GM23248 (cell line): Measurements from ENCODE around the gene SF3B2. TPM values are rescaled to one million over a fixed set of nuclear protein-coding genes. Genes with fewer than 3 reads are reported as not detected.

Source experiments
- DNase-seq: peaks from one replicate; pipeline ENCODE4 v3.0.0-alpha.2; 2015
- H2AFZ ChIP-seq: fragments of 200-600 bp; sonication (generic); 2 replicates; pipeline ENCODE4 v1.6.1; 2016; ENCODE audit warnings: antibody characterized with exemption
- H3F3A ChIP-seq: fragments of 200-600 bp; sonication (generic); 2 replicates; pipeline ENCODE4 v1.6.1; 2016; ENCODE audit warnings: mild to moderate bottlenecking, antibody characterized with exemption, mixed run types; ENCODE audit not compliant: insufficient read depth
- H3K27ac ChIP-seq: fragments of 200-600 bp; sonication (generic); 2 replicates; pipeline ENCODE4 v1.5.1; 2016; ENCODE audit warnings: mild to moderate bottlenecking
- H3K27me3 ChIP-seq: fragments of 200-600 bp; sonication (generic); replicated peaks from 2 replicates; pipeline ENCODE4 v1.6.1; 2016; ENCODE audit warnings: mild to moderate bottlenecking; ENCODE audit not compliant: insufficient read depth
- H3K36me3 ChIP-seq: fragments of 200-600 bp; sonication (generic); 2 replicates; pipeline ENCODE4 v1.6.1; 2016; ENCODE audit warnings: low read depth, mild to moderate bottlenecking
- H3K4me1 ChIP-seq: fragments of 200-600 bp; sonication (generic); 2 replicates; pipeline ENCODE4 v1.6.1; 2016; ENCODE audit warnings: mild to moderate bottlenecking; ENCODE audit not compliant: insufficient read depth
- H3K4me2 ChIP-seq: fragments of 200-600 bp; sonication (generic); one replicate; pipeline ENCODE4 v1.6.1; 2016; ENCODE audit warnings: mild to moderate bottlenecking; ENCODE audit not compliant: unreplicated experiment
- H3K4me3 ChIP-seq: fragments of 200-600 bp; sonication (generic); 2 replicates; pipeline ENCODE4 v1.5.1; 2016; ENCODE audit warnings: mild to moderate bottlenecking
- H3K79me2 ChIP-seq: fragments of 200-600 bp; sonication (generic); 2 replicates; pipeline ENCODE4 v1.6.1; 2016; ENCODE audit warnings: mild to moderate bottlenecking; ENCODE audit not compliant: insufficient read depth
- H3K9ac ChIP-seq: fragments of 200-600 bp; sonication (generic); 2 replicates; pipeline ENCODE4 v1.6.1; 2016; ENCODE audit warnings: mild to moderate bottlenecking
- H3K9me2 ChIP-seq: fragments of 200-600 bp; sonication (generic); 2 replicates; pipeline ENCODE4 v1.6.1; 2016; ENCODE audit warnings: mixed run types, mild to moderate bottlenecking, moderate library complexity; ENCODE audit not compliant: insufficient read depth
- H3K9me3 ChIP-seq: fragments of 200-600 bp; sonication (generic); one replicate; pipeline ENCODE4 v1.6.1; 2017; ENCODE audit warnings: low read depth
- H4K20me1 ChIP-seq: fragments of 200-600 bp; sonication (generic); 2 replicates; pipeline ENCODE4 v1.6.0; 2016; ENCODE audit not compliant: insufficient read depth
- EZH2 ChIP-seq: fragments of 200-600 bp; sonication (generic); IDR thresholded peaks from 2 replicates; pipeline ENCODE4 v1.6.1; 2018; ENCODE audit warnings: antibody characterized with exemption, mild to moderate bottlenecking; ENCODE audit not compliant: insufficient read depth, poor library complexity, severe bottlenecking
- EZH2phosphoT487 ChIP-seq: fragments of 200-600 bp; sonication (generic); IDR thresholded peaks from 2 replicates; pipeline ENCODE4 v1.6.1; 2018; ENCODE audit warnings: antibody characterized with exemption, moderate library complexity, mild to moderate bottlenecking, low read depth; ENCODE audit not compliant: insufficient read depth
- WGBS, 2 experiments: methylation state at CpG; one replicate each; pipeline ENCODE4 v1.1.6; 2015 to 2017; ENCODE audit warnings: low lambda C conversion rate in 2 of 2, low coverage in 1 of 2; ENCODE audit errors: missing lambda C conversion rate in 2 of 2; 5-methylcytosine and 5-hydroxymethylcytosine counted together
- in situ Hi-C: fragments of 300-500 bp; cut with MboI; formaldehyde crosslinking; loops from 2 replicates; pipeline ENCODE4 v1.15.0; 2020
- polyA plus RNA-seq: library from polyadenylated mRNA; unstranded; fragments of >200 nt; fragmentation: Nextera tagmentation; extraction: Ambion mirVana; gene quantifications from 2 replicates; pipeline ENCODE4 v1.2.1, GENCODE V29; 2016
- total RNA-seq: library from RNA; depleted of rRNA; stranded (reverse); fragments of >200 nt; shearing (Covaris generic); gene quantifications from 2 replicates; pipeline ENCODE4 v1.2.3, GENCODE V29; 2014

Gene SF3B2
- total and polyA plus RNA-seq, 2 experiments from 2014 or later: 117 to 152 TPM

GRCh38 chr11:66006134-66006890, 45.9 kb upstream of the SF3B2 start:
- Histone ChIP-seq H3K4me3 (no peak overlapping the region), H3K4me2 (no peak overlapping the region), H3K9me2 (no peaks in the 10 kb centered on the region), H3K79me2 (peaks cover 28% of the 10 kb centered on the region), H2AFZ (no peak overlapping the region), H3K9me3 (no peaks in the 10 kb centered on the region), H3K27ac (no peak overlapping the region), H4K20me1 (no peaks in the 10 kb centered on the region), H3K9ac (no peak overlapping the region), H3K27me3 (no peaks in the 10 kb centered on the region), H3K36me3 (peaks cover 8% of the 10 kb centered on the region), H3K4me1 (peaks cover 1% of the 10 kb centered on the region), H3F3A (peaks cover 6% of the 10 kb centered on the region)
- WGBS, 2 experiments: 74 to 85% methylated on average over 12 to 13 of the region's 13 CpGs
- DNase-seq: no peak
- TF ChIP-seq EZH2: no peak
- in situ Hi-C loops: no loop called here

DNA sequence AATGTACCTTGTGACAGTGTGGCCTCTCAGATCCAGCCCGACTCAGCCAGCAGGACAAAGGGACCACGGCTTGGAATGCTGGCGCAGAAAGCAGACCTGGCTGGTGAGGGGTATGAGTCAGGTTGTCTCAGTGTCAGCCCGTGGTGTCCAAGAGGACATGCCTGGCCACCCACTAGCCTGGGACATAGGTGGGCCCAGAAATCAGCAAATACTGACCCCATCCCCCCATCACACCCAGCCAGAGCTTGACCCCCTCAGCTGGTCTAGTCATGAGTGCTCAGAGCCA, 45.3 kb upstream of the SF3B2 start:
- no peak overlapping the region for H2AFZ ChIP-seq
- no peak overlapping the region for H3K4me3 ChIP-seq
- no peaks in the 10 kb centered on the region for H4K20me1 ChIP-seq
- TF ChIP-seq EZH2: no peak
- TF ChIP-seq EZH2phosphoT487: no peak
- H3K9me2 ChIP-seq: no peaks in the 10 kb centered on the region
- H3K9me3 ChIP-seq: no peaks in the 10 kb centered on the region
- H3K79me2 ChIP-seq: peaks cover 23% of the 10 kb centered on the region
- H3F3A ChIP-seq: peaks cover under 1% of the 10 kb centered on the region
- 67 to 70% methylated on average over 4 of the region's 4 CpGs for WGBS, 2 experiments
- DNase-seq: no peak
- H3K9ac ChIP-seq: no peak overlapping the region
- H3K27me3 ChIP-seq: no peaks in the 10 kb centered on the region
- in situ Hi-C loops: no loop called here
- no peak overlapping the region for H3K4me2 ChIP-seq
- H3K27ac ChIP-seq: no peak overlapping the region
- H3K4me1 ChIP-seq: peaks cover 4% of the 10 kb centered on the region
- H3K36me3 ChIP-seq: peaks cover 8% of the 10 kb centered on the region

- Histone ChIP-seq H3K4me1 (peaks cover 4% of the 10 kb centered on the region), H3K27ac (no peak overlapping the region), H3K27me3 (no peaks in the 10 kb centered on the region), H3K79me2 (peaks cover 22% of the 10 kb centered on the region), H3K9me2 (no peaks in the 10 kb centered on the region), H3K9ac (no peak overlapping the region), H3K36me3 (peaks cover 8% of the 10 kb centered on the region), H3F3A (no peaks in the 10 kb centered on the region), H3K9me3 (no peaks in the 10 kb centered on the region), H2AFZ (no peak overlapping the region), H4K20me1 (no peaks in the 10 kb centered on the region), H3K4me3 (no peak overlapping the region), H3K4me2 (no peak overlapping the region)
- no peak for DNase-seq
- in situ Hi-C loops: no loop called here
- 69 to 70% methylated on average over 5 of the region's 5 CpGs for WGBS, 2 experiments
- TF ChIP-seq EZH2 (no peak), EZH2phosphoT487 (no peak)
Measured at GRCh38 chr11:66007201-66007634, 44.9 kb upstream of the SF3B2 start.

- Histone ChIP-seq H3K9ac (no peak overlapping the region), H3K36me3 (peaks cover 8% of the 10 kb centered on the region), H3K4me2 (no peak overlapping the region), H2AFZ (no peak overlapping the region), H3K4me1 (peaks cover 4% of the 10 kb centered on the region), H3F3A (no peaks in the 10 kb centered on the region), H3K79me2 (peaks cover 19% of the 10 kb centered on the region), H3K9me2 (no peaks in the 10 kb centered on the region), H3K27me3 (no peaks in the 10 kb centered on the region), H4K20me1 (no peaks in the 10 kb centered on the region), H3K27ac (no peak overlapping the region), H3K9me3 (no peaks in the 10 kb centered on the region), H3K4me3 (no peak overlapping the region)
- in situ Hi-C loops: no loop called here
- no peak for DNase-seq
- 94 to 100% methylated on average over 2 of the region's 2 CpGs for WGBS, 2 experiments
- TF ChIP-seq EZH2phosphoT487 (no peak), EZH2 (no peak)
Measured at GRCh38 chr11:66008095-66008467, 44.1 kb upstream of the SF3B2 start.
